HepG2 (cell line): ENCODE measurements around the gene RHBDL1. TPM values are rescaled to one million over a fixed set of nuclear protein-coding genes. Genes with fewer than 3 reads are reported as not detected.

Experiments
- ATAC-seq: fragments of 200-7000 bp; cut with Tn5 transposase; 3 replicates; pipeline ENCODE4 v1.9.1; 2020; ENCODE audit warnings: mild to moderate bottlenecking, moderate library complexity
- BruUV-seq: library from RNA; stranded (reverse); fragments of 400-500 nt; replicated peaks from 2 replicates; lab custom pipeline; 2021; lab: Mats Ljungman, UMichigan
- CTCF ChIA-PET: fragments of 300-600 bp; formaldehyde crosslinking; extraction: SDS; loops from one replicate; lab custom pipeline; 2021; ENCODE audit warnings: low total read pairs, inconsistent platforms, low intra/inter-chr PET ratio; lab: Yijun Ruan, JAX
- POLR2A ChIA-PET: fragments of 350-600 bp; sonication (Branson Sonifier 250); formaldehyde crosslinking; loops from one replicate; lab custom pipeline; 2020; ENCODE audit warnings: antibody characterized with exemption, inconsistent platforms; lab: Yijun Ruan, JAX
- DNase-seq: peaks from one replicate; pipeline ENCODE4 v3.0.0-alpha.2; 2015; ENCODE audit warnings: low spot score
- FAIRE-seq: peaks from 3 replicates; lab custom pipeline; 2011; peaks lifted over from hg19 to GRCh38; lab: Jason Lieb, UNC
- H2AFZ ChIP-seq: one replicate; pipeline ENCODE4 v1.6.1; 2011; ENCODE audit warnings: low read length, inconsistent platforms
- H3K27ac ChIP-seq: fragments of 300-600 bp; 3 replicates; pipeline ENCODE4 v1.8.0; 2011; ENCODE audit warnings: mixed run types, mild to moderate bottlenecking, mixed read lengths, low read length, inconsistent platforms; ENCODE audit not compliant: insufficient read depth; ENCODE audit errors: extremely low read length
- H3K27me3 ChIP-seq, 2 experiments: fragments of 200-600 bp in 1 of 2; 2 replicates in 1 of 2; 3 replicates in 1 of 2; pipeline versions ENCODE4 v1.6.0 to v1.8.0; 2011; ENCODE audit warnings: low read length in 2 of 2, mild to moderate bottlenecking in 2 of 2, moderate library complexity in 2 of 2, inconsistent platforms in 1 of 2; ENCODE audit not compliant: insufficient read depth in 2 of 2, control insufficient read depth in 1 of 2
- H3K36me3 ChIP-seq, 2 experiments: fragments of 200-600 bp in 1 of 2; replicated peaks in 1 of 2; 2 replicates in 1 of 2; 3 replicates in 1 of 2; pipeline versions ENCODE4 v1.5.1 to v1.8.0; 2011; ENCODE audit warnings: low read length in 2 of 2, inconsistent platforms in 1 of 2; ENCODE audit not compliant: insufficient read depth in 2 of 2, control insufficient read depth in 1 of 2
- H3K4me1 ChIP-seq: 2 replicates; pipeline ENCODE4 v1.5.1; 2012; ENCODE audit warnings: low read length, inconsistent platforms; ENCODE audit not compliant: insufficient read depth
- H3K4me2 ChIP-seq: 2 replicates; pipeline ENCODE4 v1.6.0; 2011; ENCODE audit warnings: low read depth, low read length, inconsistent platforms
- H3K4me3 ChIP-seq, 3 experiments: fragments of 200-600 bp in 1 of 3; sonication (generic), shearing (Covaris generic) in 1 of 3; replicated peaks in 1 of 3; 2 replicates each; pipeline ENCODE4 v1.5.1; 2011 to 2016; ENCODE audit warnings: low read length in 3 of 3, inconsistent platforms in 2 of 3, low read depth in 2 of 3, mild to moderate bottlenecking in 2 of 3, control low read depth in 1 of 3, mixed read lengths in 1 of 3; ENCODE audit not compliant: insufficient read depth in 1 of 3
- H3K79me2 ChIP-seq: one replicate; pipeline ENCODE4 v1.6.1; 2011; ENCODE audit warnings: low read length, inconsistent platforms; ENCODE audit not compliant: insufficient read depth
- H3K9ac ChIP-seq: 2 replicates; pipeline ENCODE4 v1.6.0; 2011; ENCODE audit warnings: mild to moderate bottlenecking, low read depth, low read length, inconsistent platforms; ENCODE audit not compliant: insufficient read depth
- H3K9me3 ChIP-seq: 2 replicates; pipeline ENCODE4 v1.5.1; 2012; ENCODE audit warnings: mild to moderate bottlenecking, low read length
- H4K20me1 ChIP-seq: 2 replicates; pipeline ENCODE4 v1.6.0; 2011; ENCODE audit warnings: inconsistent platforms, mild to moderate bottlenecking, low read length, moderate library complexity; ENCODE audit not compliant: insufficient read depth
- CBX5 ChIP-seq: sonication (generic); formaldehyde crosslinking; IDR thresholded peaks from 2 replicates; pipeline ENCODE4 v1.4.0; 2020; ENCODE audit warnings: missing genetic modification reagents, borderline replicate concordance
- EED ChIP-seq: sonication (generic); formaldehyde crosslinking; IDR thresholded peaks from 2 replicates; pipeline ENCODE4 v1.5.0; 2020; ENCODE audit warnings: mild to moderate bottlenecking, missing genetic modification reagents
- ETV5 ChIP-seq: IDR thresholded peaks from 2 replicates; pipeline ENCODE4 v1.6.1; 2018; ENCODE audit warnings: missing biosample characterization, missing genetic modification reagents, inconsistent platforms, borderline replicate concordance
- FOSL2 ChIP-seq: sonication (generic); formaldehyde crosslinking; IDR thresholded peaks from 2 replicates; pipeline ENCODE4 v1.4.0; 2020; ENCODE audit warnings: missing genetic modification reagents
- MNT ChIP-seq: fragments of 450-650 bp; IDR thresholded peaks from 2 replicates; pipeline ENCODE4 v1.6.1; 2016
- PCBP1 ChIP-seq: fragments of 200-400 bp; formaldehyde crosslinking; IDR thresholded peaks from 2 replicates; pipeline ENCODE4 v1.6.1; 2017; ENCODE audit warnings: mild to moderate bottlenecking, low read depth, low read length, borderline replicate concordance
- PCBP2 ChIP-seq: fragments of 200-400 bp; formaldehyde crosslinking; optimal IDR thresholded peaks from 2 replicates; pipeline ENCODE3; 2018; ENCODE audit warnings: low read length, low read depth; ENCODE audit not compliant: poor library complexity, severe bottlenecking
- POLR2G ChIP-seq: fragments of 200-400 bp; formaldehyde crosslinking; IDR thresholded peaks from 2 replicates; pipeline ENCODE4 v1.6.1; 2018; ENCODE audit warnings: mild to moderate bottlenecking, low read depth, low read length, moderate library complexity
- SOX6 ChIP-seq, 2 experiments: fragments of 450-650 bp in 1 of 2; sonication (generic) in 1 of 2; formaldehyde crosslinking in 1 of 2; IDR thresholded peaks; 2 replicates each; pipeline versions ENCODE4 v1.4.0 to v1.6.1; 2017 to 2020; ENCODE audit warnings: antibody characterized with exemption in 1 of 2, mild to moderate bottlenecking in 1 of 2, missing genetic modification reagents in 1 of 2
- SRF ChIP-seq: IDR thresholded peaks from 2 replicates; pipeline ENCODE4 v1.6.1; 2011; ENCODE audit warnings: mild to moderate bottlenecking, low read depth, low read length, moderate library complexity
- SRY ChIP-seq: sonication (generic); formaldehyde crosslinking; IDR thresholded peaks from 2 replicates; pipeline ENCODE4 v1.8.0; 2022; ENCODE audit warnings: mild to moderate bottlenecking, missing genetic modification reagents
- YEATS4 ChIP-seq: sonication (generic); formaldehyde crosslinking; IDR thresholded peaks from 2 replicates; pipeline ENCODE4 v1.4.0; 2020; ENCODE audit warnings: missing genetic modification reagents, borderline replicate concordance
- ZNF138 ChIP-seq: sonication (generic); formaldehyde crosslinking; IDR thresholded peaks from 2 replicates; pipeline ENCODE4 v1.5.0; 2020; ENCODE audit warnings: mild to moderate bottlenecking, low read depth, missing genetic modification reagents
- ZNF354B ChIP-seq: sonication (generic); formaldehyde crosslinking; IDR thresholded peaks from 2 replicates; pipeline ENCODE4 v1.8.0; 2022; ENCODE audit warnings: mild to moderate bottlenecking, missing genetic modification reagents
- ZNF430 ChIP-seq: sonication (generic); formaldehyde crosslinking; IDR thresholded peaks from 2 replicates; pipeline ENCODE4 v1.9.0; 2021; ENCODE audit warnings: mild to moderate bottlenecking, missing genetic modification reagents
- ZNF572 ChIP-seq: sonication (generic); formaldehyde crosslinking; IDR thresholded peaks from 2 replicates; pipeline ENCODE4 v1.5.1; 2020; ENCODE audit warnings: mild to moderate bottlenecking, missing genetic modification reagents
- ZNF615 ChIP-seq: sonication (generic); formaldehyde crosslinking; IDR thresholded peaks from 2 replicates; pipeline ENCODE4 v1.5.0; 2020; ENCODE audit warnings: mild to moderate bottlenecking, missing genetic modification reagents, borderline replicate concordance
- ZNF777 ChIP-seq: sonication (generic); formaldehyde crosslinking; IDR thresholded peaks from 2 replicates; pipeline ENCODE4 v1.4.0; 2020; ENCODE audit warnings: missing genetic modification reagents
- ZSCAN21 ChIP-seq: sonication (generic); formaldehyde crosslinking; IDR thresholded peaks from 2 replicates; pipeline ENCODE4 v1.8.0; 2022; ENCODE audit warnings: mild to moderate bottlenecking, missing genetic modification reagents, moderate library complexity, borderline replicate concordance
- WGBS: methylation state at CpG from one replicate; pipeline ENCODE4 v1.1.6; 2017; ENCODE audit warnings: low lambda C conversion rate; 5-methylcytosine and 5-hydroxymethylcytosine counted together
- in situ Hi-C: cut with HindIII; loops from 2 replicates; pipeline ENCODE4 v1.10.0; 2017; ENCODE audit warnings: low pct_unique_long_range_greater_than_20kb; ENCODE audit not compliant: extremely low pct_ligation_motif_present
- intact Hi-C: fragments of 100-400 bp; cut with micrococcal nuclease; formaldehyde crosslinking; loops from one replicate; pipeline ENCODE4 v1.10.0; 2022; ENCODE audit not compliant: unreplicated experiment
- polyA plus RNA-seq, 8 experiments: library from polyadenylated mRNA; depleted of rRNA in 3 of 8; stranded (reverse) in 7 of 8; unstranded in 1 of 8; fragments of >200 nt; fragmentation: Illumina TruSeq in 4 of 8; extraction: Trizol in 4 of 8; gene quantifications; 2 replicates each; pipeline versions ENCODE4 v1.2.1 to v1.2.3, GENCODE V29; 2011 to 2016; ENCODE audit warnings: low read depth in 4 of 8, missing spikeins in 1 of 8, mixed read lengths in 1 of 8; ENCODE audit not compliant: insufficient read depth in 1 of 8
- total RNA-seq, 5 experiments: library from RNA; depleted of rRNA; stranded (reverse); fragments of >200 nt; fragmentation: Illumina TruSeq; extraction: Trizol; gene quantifications; 2 replicates each; pipeline ENCODE4 v1.2.3, GENCODE V29; 2016; ENCODE audit warnings: low read depth in 1 of 5

The RHBDL1 gene
- total and polyA plus RNA-seq, 2 of the 13 experiments (the other 11 are each of a cell fraction or from before 2014, with no cell fraction given): 1.8 to 3.8 TPM

GRCh38 chr16:679814-680624 lies 4.5 kb downstream of the RHBDL1 start, which contains the start of gene STUB1:
Gene STUB1 (plus strand): TSS chr16:680410. CDS start chr16:680526, 116 bp downstream.
- ChIA-PET CTCF (interaction anchor here (0.8 kb wide), 1 partner anchor 12 kb away, joined by 3 read pairs; the partner anchor contains the start of gene RHOT2), POLR2A (interaction anchor here (0.8 to 4.4 kb wide), 13 partner anchors 9 to 44 kb away, joined by 3 to 34 read pairs (median 6); partner anchors contain the start of genes ANTKMT, METRN, METTL26 and RHOT2)
- DNase-seq (peak; percentile 76), ATAC-seq (peak; percentile 41), FAIRE-seq (no peak)
- peaks cover 8 to 15% of the 10 kb centered on the region in 2 experiments; a peak in 4 of 5 replicates for H3K36me3 ChIP-seq
- no peak within 1 kb of the TSS for H2AFZ ChIP-seq
- peak within 1 kb of the TSS; percentile 82 for H3K9ac ChIP-seq
- peak within 1 kb of the TSS; percentile 99 for H3K4me2 ChIP-seq
- H3K27ac ChIP-seq: peak within 1 kb of the TSS; percentile 80
- 0 out of 2 replicates have a peak, but pooled peaks cover 3% of the 10 kb centered on the region for H4K20me1 ChIP-seq
- no peaks in the 10 kb centered on the region for H3K9me3 ChIP-seq
- intact Hi-C loops (no loop called here), in situ Hi-C loops (no loop called here)
- H3K4me3 ChIP-seq: peak within 1 kb of the TSS; percentile 72 to 88 (median 85)
- peaks cover 38% of the 10 kb centered on the region for H3K4me1 ChIP-seq
- H3K27me3 ChIP-seq: no peaks in the 10 kb centered on the region; a peak in 1 of 5 replicates
- no CpG with 5 or more reads among the region's 91 CpGs for WGBS
- no TSS peak for BruUV-seq
- H3K79me2 ChIP-seq: peaks cover 16% of the 10 kb centered on the region
- TF ChIP-seq FOSL2 (CRISPR knock-in tag) (peak; percentile 14; the same call in 1 of the 2 replicates), PCBP2 (no peak), ZNF430 (CRISPR knock-in tag) (peak; percentile 2; the same call in 1 of the 2 replicates), SRY (CRISPR knock-in tag) (peak; percentile 65; the same call in 1 of the 2 replicates), ETV5 (CRISPR knock-in tag) (peak; percentile 47), ZNF572 (CRISPR knock-in tag) (no peak), ZNF138 (CRISPR knock-in tag) (no peak), PCBP1 (no peak), ZSCAN21 (CRISPR knock-in tag) (peak; percentile 56; the same call in 1 of the 2 replicates), MNT (peak; percentile 17; the same call in 1 of the 2 replicates), ZNF615 (CRISPR knock-in tag) (no peak), ZNF777 (peak; percentile 99), ZNF354B (CRISPR knock-in tag) (no peak), SRF (no peak), YEATS4 (CRISPR knock-in tag) (peak; percentile 73), POLR2G (peak; percentile 63), CBX5 (CRISPR knock-in tag) (no peak), EED (CRISPR knock-in tag) (no peak), SOX6 (IDR thresholded peaks at IDR 0.05) (no peak), SOX6 (CRISPR knock-in tag; IDR thresholded peaks at IDR 0.05) (0 out of 2 replicates have a peak, but pooled peaks have one; percentile 23)
